ENCODE measurements around the gene CXorf51A. TPM values are rescaled to one million over a fixed set of nuclear protein-coding genes. Genes with fewer than 3 reads are reported as not detected.

Gene CXorf51A
- total RNA-seq, 1 experiment from 2014 or later: not detected

GRCh38 chrX:146863566-146863965, 49.0 kb upstream of the CXorf51A start:
- peaks cover 2 to 15% (median 12%) of the 10 kb centered on the region in 3 experiments; a peak in 6 of 7 replicates for H3K36me3 Mint-ChIP-seq (ENCODE audit: insufficient read depth in 1 of 3, low read depth in 3 of 3)
- H3K4me1 Mint-ChIP-seq: no peaks in the 10 kb centered on the region
- no peak overlapping the region for H3K4me2 ChIP-seq (ENCODE audit: insufficient read depth, insufficient read length, low read length)
- H2AK5ac ChIP-seq (ENCODE audit: insufficient read length, low read length): no peak overlapping the region
- no peak overlapping the region for H3K4ac ChIP-seq (ENCODE audit: low read depth, low read length)
- H3K4me3 Mint-ChIP-seq: no peak overlapping the region
- no peak overlapping the region for H4K91ac ChIP-seq (ENCODE audit: insufficient read length, low read depth, low read length)
- H2AFZ ChIP-seq (ENCODE audit: low read length): no peak overlapping the region
- no peaks in the 10 kb centered on the region for H4K20me1 ChIP-seq (ENCODE audit: control insufficient read depth, insufficient read depth, insufficient read length)
- TF ChIP-seq, protein P1, sequence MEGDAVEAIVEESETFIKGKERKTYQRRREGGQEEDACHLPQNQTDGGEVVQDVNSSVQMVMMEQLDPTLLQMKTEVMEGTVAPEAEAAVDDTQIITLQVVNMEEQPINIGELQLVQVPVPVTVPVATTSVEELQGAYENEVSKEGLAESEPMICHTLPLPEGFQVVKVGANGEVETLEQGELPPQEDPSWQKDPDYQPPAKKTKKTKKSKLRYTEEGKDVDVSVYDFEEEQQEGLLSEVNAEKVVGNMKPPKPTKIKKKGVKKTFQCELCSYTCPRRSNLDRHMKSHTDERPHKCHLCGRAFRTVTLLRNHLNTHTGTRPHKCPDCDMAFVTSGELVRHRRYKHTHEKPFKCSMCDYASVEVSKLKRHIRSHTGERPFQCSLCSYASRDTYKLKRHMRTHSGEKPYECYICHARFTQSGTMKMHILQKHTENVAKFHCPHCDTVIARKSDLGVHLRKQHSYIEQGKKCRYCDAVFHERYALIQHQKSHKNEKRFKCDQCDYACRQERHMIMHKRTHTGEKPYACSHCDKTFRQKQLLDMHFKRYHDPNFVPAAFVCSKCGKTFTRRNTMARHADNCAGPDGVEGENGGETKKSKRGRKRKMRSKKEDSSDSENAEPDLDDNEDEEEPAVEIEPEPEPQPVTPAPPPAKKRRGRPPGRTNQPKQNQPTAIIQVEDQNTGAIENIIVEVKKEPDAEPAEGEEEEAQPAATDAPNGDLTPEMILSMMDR (conservative IDR thresholded peaks at IDR 0.05): no peak
- no peak overlapping the region for H2BK12ac ChIP-seq (ENCODE audit: insufficient read length, low read depth, low read length)
- no peak overlapping the region for H2BK120ac ChIP-seq (ENCODE audit: low read depth, low read length, poor library complexity, severe bottlenecking)
- H2BK5ac ChIP-seq (ENCODE audit: insufficient read length, low read length): no peak overlapping the region
- no peak overlapping the region for H3K27ac ChIP-seq (ENCODE audit: insufficient read length, low read depth, low read length)
- no peak for DNase-seq
- no peak overlapping the region for H3K9ac ChIP-seq (ENCODE audit: extremely low read depth, insufficient read length, low read length)
- no peaks in the 10 kb centered on the region for H3K23me2 ChIP-seq (ENCODE audit: insufficient read length, low read depth, low read length, poor library complexity, severe bottlenecking)
- no peak overlapping the region for H3K18ac ChIP-seq (ENCODE audit: insufficient read length, low read depth, low read length)
- H2BK20ac ChIP-seq (ENCODE audit: low read depth, low read length, poor library complexity, severe bottlenecking): no peak overlapping the region
- H3K27me3 ChIP-seq (ENCODE audit: insufficient read depth, low read length): no peaks in the 10 kb centered on the region
- H3K27ac Mint-ChIP-seq: no peak overlapping the region
- H3K79me1 ChIP-seq (ENCODE audit: insufficient read depth, low read depth, low read length, poor library complexity, severe bottlenecking): no peaks in the 10 kb centered on the region
- no peaks in the 10 kb centered on the region for H3K79me2 ChIP-seq (ENCODE audit: insufficient read depth, low read length)
- H3K14ac ChIP-seq (ENCODE audit: insufficient read depth, low read length): no peak overlapping the region
- peaks cover 60% of the 10 kb centered on the region in 2 experiments for H3K9me3 Mint-ChIP-seq
- H4K5ac ChIP-seq (ENCODE audit: insufficient read length, low read depth, low read length): no peak overlapping the region
- no peaks in the 10 kb centered on the region for H3K27me3 Mint-ChIP-seq (ENCODE audit: low read depth)
- no peak overlapping the region for H3K23ac ChIP-seq (ENCODE audit: insufficient read length, low read depth, low read length)
- no peaks in the 10 kb centered on the region for H3K4me1 ChIP-seq (ENCODE audit: insufficient read depth, low read length)
- H3T11ph ChIP-seq (ENCODE audit: low read length): no peak overlapping the region
- H3K9me3 ChIP-seq (ENCODE audit: control insufficient read depth, low read depth, low read length): peaks cover 16% of the 10 kb centered on the region
- no peak overlapping the region for H4K8ac ChIP-seq (replicated peaks; ENCODE audit: insufficient read length, low read depth, low read length)
- no peak overlapping the region for H3K56ac ChIP-seq (ENCODE audit: insufficient read length, low read depth, low read length)
- WGBS (ENCODE audit: extremely low coverage, insufficient read length, low lambda C conversion rate): no CpG with 5 or more reads among the region's 1 CpG
- H2BK15ac ChIP-seq (ENCODE audit: low read depth, low read length): no peak overlapping the region
